Measurements from ENCODE around the gene PSTPIP1. TPM values are rescaled to one million over a fixed set of nuclear protein-coding genes. Genes with fewer than 3 reads are reported as not detected.

PSTPIP1 gene
- total and polyA plus RNA-seq, 2 of the 8 experiments (the other 6 are each of a cell fraction or from before 2014, with no cell fraction given), result 1.6 to 1.8 TPM

- TF ChIP-seq, protein P1, sequence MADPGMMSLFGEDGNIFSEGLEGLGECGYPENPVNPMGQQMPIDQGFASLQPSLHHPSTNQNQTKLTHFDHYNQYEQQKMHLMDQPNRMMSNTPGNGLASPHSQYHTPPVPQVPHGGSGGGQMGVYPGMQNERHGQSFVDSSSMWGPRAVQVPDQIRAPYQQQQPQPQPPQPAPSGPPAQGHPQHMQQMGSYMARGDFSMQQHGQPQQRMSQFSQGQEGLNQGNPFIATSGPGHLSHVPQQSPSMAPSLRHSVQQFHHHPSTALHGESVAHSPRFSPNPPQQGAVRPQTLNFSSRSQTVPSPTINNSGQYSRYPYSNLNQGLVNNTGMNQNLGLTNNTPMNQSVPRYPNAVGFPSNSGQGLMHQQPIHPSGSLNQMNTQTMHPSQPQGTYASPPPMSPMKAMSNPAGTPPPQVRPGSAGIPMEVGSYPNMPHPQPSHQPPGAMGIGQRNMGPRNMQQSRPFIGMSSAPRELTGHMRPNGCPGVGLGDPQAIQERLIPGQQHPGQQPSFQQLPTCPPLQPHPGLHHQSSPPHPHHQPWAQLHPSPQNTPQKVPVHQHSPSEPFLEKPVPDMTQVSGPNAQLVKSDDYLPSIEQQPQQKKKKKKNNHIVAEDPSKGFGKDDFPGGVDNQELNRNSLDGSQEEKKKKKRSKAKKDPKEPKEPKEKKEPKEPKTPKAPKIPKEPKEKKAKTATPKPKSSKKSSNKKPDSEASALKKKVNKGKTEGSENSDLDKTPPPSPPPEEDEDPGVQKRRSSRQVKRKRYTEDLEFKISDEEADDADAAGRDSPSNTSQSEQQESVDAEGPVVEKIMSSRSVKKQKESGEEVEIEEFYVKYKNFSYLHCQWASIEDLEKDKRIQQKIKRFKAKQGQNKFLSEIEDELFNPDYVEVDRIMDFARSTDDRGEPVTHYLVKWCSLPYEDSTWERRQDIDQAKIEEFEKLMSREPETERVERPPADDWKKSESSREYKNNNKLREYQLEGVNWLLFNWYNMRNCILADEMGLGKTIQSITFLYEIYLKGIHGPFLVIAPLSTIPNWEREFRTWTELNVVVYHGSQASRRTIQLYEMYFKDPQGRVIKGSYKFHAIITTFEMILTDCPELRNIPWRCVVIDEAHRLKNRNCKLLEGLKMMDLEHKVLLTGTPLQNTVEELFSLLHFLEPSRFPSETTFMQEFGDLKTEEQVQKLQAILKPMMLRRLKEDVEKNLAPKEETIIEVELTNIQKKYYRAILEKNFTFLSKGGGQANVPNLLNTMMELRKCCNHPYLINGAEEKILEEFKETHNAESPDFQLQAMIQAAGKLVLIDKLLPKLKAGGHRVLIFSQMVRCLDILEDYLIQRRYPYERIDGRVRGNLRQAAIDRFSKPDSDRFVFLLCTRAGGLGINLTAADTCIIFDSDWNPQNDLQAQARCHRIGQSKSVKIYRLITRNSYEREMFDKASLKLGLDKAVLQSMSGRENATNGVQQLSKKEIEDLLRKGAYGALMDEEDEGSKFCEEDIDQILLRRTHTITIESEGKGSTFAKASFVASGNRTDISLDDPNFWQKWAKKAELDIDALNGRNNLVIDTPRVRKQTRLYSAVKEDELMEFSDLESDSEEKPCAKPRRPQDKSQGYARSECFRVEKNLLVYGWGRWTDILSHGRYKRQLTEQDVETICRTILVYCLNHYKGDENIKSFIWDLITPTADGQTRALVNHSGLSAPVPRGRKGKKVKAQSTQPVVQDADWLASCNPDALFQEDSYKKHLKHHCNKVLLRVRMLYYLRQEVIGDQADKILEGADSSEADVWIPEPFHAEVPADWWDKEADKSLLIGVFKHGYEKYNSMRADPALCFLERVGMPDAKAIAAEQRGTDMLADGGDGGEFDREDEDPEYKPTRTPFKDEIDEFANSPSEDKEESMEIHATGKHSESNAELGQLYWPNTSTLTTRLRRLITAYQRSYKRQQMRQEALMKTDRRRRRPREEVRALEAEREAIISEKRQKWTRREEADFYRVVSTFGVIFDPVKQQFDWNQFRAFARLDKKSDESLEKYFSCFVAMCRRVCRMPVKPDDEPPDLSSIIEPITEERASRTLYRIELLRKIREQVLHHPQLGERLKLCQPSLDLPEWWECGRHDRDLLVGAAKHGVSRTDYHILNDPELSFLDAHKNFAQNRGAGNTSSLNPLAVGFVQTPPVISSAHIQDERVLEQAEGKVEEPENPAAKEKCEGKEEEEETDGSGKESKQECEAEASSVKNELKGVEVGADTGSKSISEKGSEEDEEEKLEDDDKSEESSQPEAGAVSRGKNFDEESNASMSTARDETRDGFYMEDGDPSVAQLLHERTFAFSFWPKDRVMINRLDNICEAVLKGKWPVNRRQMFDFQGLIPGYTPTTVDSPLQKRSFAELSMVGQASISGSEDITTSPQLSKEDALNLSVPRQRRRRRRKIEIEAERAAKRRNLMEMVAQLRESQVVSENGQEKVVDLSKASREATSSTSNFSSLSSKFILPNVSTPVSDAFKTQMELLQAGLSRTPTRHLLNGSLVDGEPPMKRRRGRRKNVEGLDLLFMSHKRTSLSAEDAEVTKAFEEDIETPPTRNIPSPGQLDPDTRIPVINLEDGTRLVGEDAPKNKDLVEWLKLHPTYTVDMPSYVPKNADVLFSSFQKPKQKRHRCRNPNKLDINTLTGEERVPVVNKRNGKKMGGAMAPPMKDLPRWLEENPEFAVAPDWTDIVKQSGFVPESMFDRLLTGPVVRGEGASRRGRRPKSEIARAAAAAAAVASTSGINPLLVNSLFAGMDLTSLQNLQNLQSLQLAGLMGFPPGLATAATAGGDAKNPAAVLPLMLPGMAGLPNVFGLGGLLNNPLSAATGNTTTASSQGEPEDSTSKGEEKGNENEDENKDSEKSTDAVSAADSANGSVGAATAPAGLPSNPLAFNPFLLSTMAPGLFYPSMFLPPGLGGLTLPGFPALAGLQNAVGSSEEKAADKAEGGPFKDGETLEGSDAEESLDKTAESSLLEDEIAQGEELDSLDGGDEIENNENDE (IDR thresholded peaks at IDR 0.05; ENCODE audit: insufficient replicate concordance, low read length), result no peak
- TF ChIP-seq CTCF (IDR thresholded peaks at IDR 0.05; ENCODE audit: control extremely low read depth in 1 of 3, insufficient read depth in 1 of 3, low read depth in 1 of 3, low read length in 3 of 3), result no peak
- TF ChIP-seq CTBP2 (IDR thresholded peaks at IDR 0.05; ENCODE audit: borderline replicate concordance, insufficient read depth, insufficient read length, low read length), result no peak
- TF ChIP-seq PHF8 (conservative IDR thresholded peaks at IDR 0.05; ENCODE audit: low read depth, low read length), result no peak
- TF ChIP-seq CBX8 (IDR thresholded peaks at IDR 0.05; ENCODE audit: borderline replicate concordance, low read depth, low read length), result no peak
- no peak for TF ChIP-seq GABPA (IDR thresholded peaks at IDR 0.05; ENCODE audit: borderline replicate concordance, insufficient read depth, low read length)
These were observed 48.3 kb downstream of the PSTPIP1 start (continued) for GRCh38 chr15:77042955-77043920.
